Measurements from ENCODE around the gene ATF1.

DNA sequence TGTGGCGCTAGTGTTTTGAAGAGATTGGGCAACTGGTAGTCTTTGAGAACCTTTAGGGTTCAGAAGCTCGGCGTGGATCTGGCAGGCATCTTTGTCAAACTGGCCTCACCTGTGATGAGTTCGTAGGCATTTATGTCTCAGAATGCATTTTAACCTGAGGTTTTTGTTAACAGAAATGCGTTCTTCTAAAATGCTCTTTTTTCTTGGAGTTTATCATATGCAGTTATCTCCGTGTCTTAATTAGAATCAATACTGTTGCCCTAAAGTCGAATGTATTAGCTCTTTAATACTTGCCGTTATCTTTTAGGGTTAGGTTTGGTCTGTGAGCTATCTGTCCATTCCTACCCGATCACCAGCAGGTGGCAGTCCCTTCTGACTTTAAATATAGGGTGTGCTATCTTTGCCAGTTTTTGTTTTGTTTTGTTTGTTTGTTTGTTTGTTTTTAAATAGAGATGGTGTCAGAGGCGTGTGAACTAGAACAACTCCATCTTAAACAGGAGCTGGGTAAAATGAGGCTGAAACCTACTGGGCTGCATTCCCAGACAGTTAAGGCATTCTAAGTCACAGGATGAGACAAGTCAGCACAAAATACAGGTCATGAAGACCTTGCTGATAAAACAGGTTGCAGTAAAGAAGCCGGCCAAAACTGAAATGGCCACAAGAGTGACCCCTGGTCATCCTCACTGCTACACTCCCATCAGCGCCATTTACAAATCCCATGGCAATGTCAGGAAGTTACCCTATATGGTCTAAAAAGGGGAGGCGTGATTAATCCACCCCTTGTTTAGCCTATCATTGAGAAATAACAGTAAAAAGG is 1.4 kb downstream of the ATF1 start:
- TF ChIP-seq GATA2 (IDR thresholded peaks at IDR 0.05; ENCODE audit: low read depth, low read length) (0 out of 2 replicates have a peak, but pooled peaks have one; percentile 5), GATA3 (IDR thresholded peaks at IDR 0.05; ENCODE audit: low read depth, low read length) (no peak)
